GM12874 (cell line): ENCODE results near the gene IMMP2L.

Source experiments
- CTCF ChIP-seq: IDR thresholded peaks from 2 replicates; pipeline ENCODE4 v1.5.1; 2011; ENCODE audit warnings: low read depth, mild to moderate bottlenecking, control low read depth, low read length, moderate library complexity; ENCODE audit not compliant: insufficient read depth

Gene IMMP2L

GRCh38 chr7:110994028-110994967, 568.0 kb downstream of the IMMP2L start:
- no peak for TF ChIP-seq CTCF

- TF ChIP-seq CTCF = no peak
Measured at GRCh38 chr7:110988890-110989501, 573.3 kb downstream of the IMMP2L start.

- TF ChIP-seq CTCF = no peak
Measured at GRCh38 chr7:110988348-110988747, 573.9 kb downstream of the IMMP2L start.

GRCh38 chr7:110987127-110987693, 575.1 kb downstream of the IMMP2L start:
- TF ChIP-seq CTCF = no peak

- TF ChIP-seq CTCF = no peak
Measured at GRCh38 chr7:110983822-110984456, 578.4 kb downstream of the IMMP2L start.

DNA sequence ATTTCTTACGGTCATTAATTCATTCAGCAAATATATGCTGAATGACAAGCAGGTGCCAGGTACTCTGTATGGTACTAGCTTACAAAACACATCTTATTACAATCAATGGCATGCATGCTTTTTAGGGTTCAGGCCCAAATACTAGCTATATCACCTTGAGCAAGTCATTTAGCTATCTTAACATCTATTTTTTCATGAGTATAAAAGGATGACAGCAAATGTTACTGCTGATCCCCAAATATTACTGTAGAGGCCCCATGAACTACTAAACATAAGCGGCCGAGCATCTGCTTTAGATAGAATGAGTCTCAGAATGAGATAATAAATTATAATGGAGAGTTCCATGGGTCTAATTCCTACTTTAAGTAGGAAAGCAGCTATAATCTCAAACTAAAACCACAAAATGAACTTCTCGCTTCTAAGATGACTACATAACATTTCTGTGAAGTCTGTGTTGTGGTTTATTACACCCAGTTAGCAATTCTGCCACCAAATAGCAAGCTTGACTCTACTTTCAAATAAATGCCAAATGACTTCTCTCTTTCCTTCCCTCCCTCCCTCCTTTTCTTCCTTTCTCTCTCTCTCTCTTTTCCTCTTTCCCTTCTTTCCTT, 585.1 kb downstream of the IMMP2L start:
- TF ChIP-seq CTCF = no peak
